ENCODE results near the gene KRTAP5-9.
"Not testable (repeated sequence)": the region's sequence is repeated elsewhere in the genome, so short reads cannot be mapped to it uniquely, and the experiment has no call there.

GRCh38 chr11:71537977-71538665, 10.1 kb upstream of the KRTAP5-9 start, which contains the start of gene KRTAP5-8:
- TF ChIP-seq EZH2 (IDR thresholded peaks at IDR 0.05; ENCODE audit: borderline replicate concordance, low read length); CTCF (IDR thresholded peaks at IDR 0.05; ENCODE audit: low read length): not testable (repeated sequence)
